Measurements from ENCODE around the gene LRP1B.

LRP1B gene

GRCh38 chr2:141065042-141065441 is 1065.8 kb downstream of the LRP1B start:
- TF ChIP-seq EZH2 (IDR thresholded peaks at IDR 0.05; ENCODE audit: borderline replicate concordance, low read length), result no peak
- TF ChIP-seq CTCF (IDR thresholded peaks at IDR 0.05; ENCODE audit: low read length), result no peak

GRCh38 chr2:141063406-141063805 is 1067.4 kb downstream of the LRP1B start:
- Histone ChIP-seq H3K4me2 (ENCODE audit: low read length) (no peak overlapping the region), H2AFZ (ENCODE audit: low read length) (no peak overlapping the region), H3K79me2 (ENCODE audit: insufficient read depth, low read length) (no peaks in the 10 kb centered on the region), H4K20me1 (ENCODE audit: insufficient read depth, low read length) (no peaks in the 10 kb centered on the region), H3K9me3 (ENCODE audit: low read length) (no peaks in the 10 kb centered on the region), H3F3A (ENCODE audit: insufficient read depth, low read length) (no peaks in the 10 kb centered on the region), H3K9me2 (ENCODE audit: low read depth, low read length) (no peaks in the 10 kb centered on the region), H3K27ac (ENCODE audit: low read depth, low read length, poor library complexity, severe bottlenecking) (no peak overlapping the region), H3K4me1 (ENCODE audit: insufficient read depth, low read length, severe bottlenecking) (no peaks in the 10 kb centered on the region), H3K36me3 (ENCODE audit: insufficient read depth, low read length) (no peaks in the 10 kb centered on the region), H3K27me3 (ENCODE audit: insufficient read depth, low read length) (no peaks in the 10 kb centered on the region), H3K4me3 (ENCODE audit: low read depth, low read length, poor library complexity, severe bottlenecking) (no peak overlapping the region), H3K9ac (ENCODE audit: low read length) (no peak overlapping the region)
- TF ChIP-seq EZH2 (IDR thresholded peaks at IDR 0.05; ENCODE audit: borderline replicate concordance, low read length) (no peak), CTCF (IDR thresholded peaks at IDR 0.05; ENCODE audit: low read length) (no peak)

More at GRCh38 chr2:141065042-141065441, 1065.8 kb downstream of the LRP1B start:
- Histone ChIP-seq H3K4me1 (ENCODE audit: insufficient read depth, low read length, severe bottlenecking) (no peaks in the 10 kb centered on the region), H3K27me3 (ENCODE audit: insufficient read depth, low read length) (no peaks in the 10 kb centered on the region), H3F3A (ENCODE audit: insufficient read depth, low read length) (no peaks in the 10 kb centered on the region), H3K4me3 (ENCODE audit: low read depth, low read length, poor library complexity, severe bottlenecking) (no peak overlapping the region), H3K36me3 (ENCODE audit: insufficient read depth, low read length) (no peaks in the 10 kb centered on the region), H3K4me2 (ENCODE audit: low read length) (no peak overlapping the region), H3K27ac (ENCODE audit: low read depth, low read length, poor library complexity, severe bottlenecking) (no peak overlapping the region), H3K9me2 (ENCODE audit: low read depth, low read length) (no peaks in the 10 kb centered on the region), H3K9me3 (ENCODE audit: low read length) (no peaks in the 10 kb centered on the region), H3K79me2 (ENCODE audit: insufficient read depth, low read length) (no peaks in the 10 kb centered on the region), H4K20me1 (ENCODE audit: insufficient read depth, low read length) (no peaks in the 10 kb centered on the region), H3K9ac (ENCODE audit: low read length) (no peak overlapping the region), H2AFZ (ENCODE audit: low read length) (no peak overlapping the region)

- Histone ChIP-seq H3K4me3 (ENCODE audit: low read depth, low read length, poor library complexity, severe bottlenecking) (no peak overlapping the region), H3K9ac (ENCODE audit: low read length) (no peak overlapping the region), H3K27me3 (ENCODE audit: insufficient read depth, low read length) (no peaks in the 10 kb centered on the region), H2AFZ (ENCODE audit: low read length) (no peak overlapping the region), H4K20me1 (ENCODE audit: insufficient read depth, low read length) (no peaks in the 10 kb centered on the region), H3K36me3 (ENCODE audit: insufficient read depth, low read length) (no peaks in the 10 kb centered on the region), H3K4me1 (ENCODE audit: insufficient read depth, low read length, severe bottlenecking) (no peaks in the 10 kb centered on the region), H3K9me3 (ENCODE audit: low read length) (no peaks in the 10 kb centered on the region), H3K79me2 (ENCODE audit: insufficient read depth, low read length) (no peaks in the 10 kb centered on the region), H3F3A (ENCODE audit: insufficient read depth, low read length) (no peaks in the 10 kb centered on the region), H3K9me2 (ENCODE audit: low read depth, low read length) (no peaks in the 10 kb centered on the region), H3K27ac (ENCODE audit: low read depth, low read length, poor library complexity, severe bottlenecking) (no peak overlapping the region), H3K4me2 (ENCODE audit: low read length) (no peak overlapping the region)
- TF ChIP-seq EZH2 (IDR thresholded peaks at IDR 0.05; ENCODE audit: borderline replicate concordance, low read length), result no peak
- TF ChIP-seq CTCF (IDR thresholded peaks at IDR 0.05; ENCODE audit: low read length), result no peak
Observed at GRCh38 chr2:141062443-141062842, 1068.4 kb downstream of the LRP1B start.
